SK-N-SH (cell line): ENCODE measurements around the gene SBK1. TPM values are rescaled to one million over a fixed set of nuclear protein-coding genes. Genes with fewer than 3 reads are reported as not detected.
"Not testable (repeated sequence)": the region's sequence is repeated elsewhere in the genome, so short reads cannot be mapped to it uniquely, and the experiment has no call there.

Experiments used
- CTCF ChIA-PET: fragments of 300-600, 350-600 bp; formaldehyde crosslinking; extraction: SDS; loops from one replicate; lab custom pipeline; 2021; lab: Yijun Ruan, JAX
- POLR2A ChIA-PET: fragments of 350-600 bp; sonication (Branson Sonifier 250); formaldehyde crosslinking; extraction: SDS; loops from one replicate; lab custom pipeline; 2020; ENCODE audit warnings: antibody characterized with exemption, inconsistent platforms; lab: Yijun Ruan, JAX
- DNase-seq: peaks from one replicate; pipeline ENCODE4 v3.0.0; 2012
- H2AFZ ChIP-seq: fragments of 200-600 bp; sonication (generic); 2 replicates; pipeline ENCODE4 v1.8.1; 2016; ENCODE audit warnings: antibody characterized with exemption, mild to moderate bottlenecking, low read depth
- H3F3A ChIP-seq: fragments of 200-600 bp; sonication (generic); replicated peaks from 2 replicates; pipeline ENCODE3; 2016; ENCODE audit warnings: antibody characterized with exemption, mild to moderate bottlenecking; ENCODE audit not compliant: insufficient read depth
- H3K27ac ChIP-seq, 2 experiments: fragments of 200-500 bp in 1 of 2; fragments of 200-600 bp in 1 of 2; sonication (Bioruptor generic) in 1 of 2; sonication (generic), shearing (Covaris generic) in 1 of 2; 2 replicates each; pipeline versions ENCODE4 v1.5.1 to v1.6.1; 2014 to 2016; ENCODE audit warnings: low read depth in 2 of 2, inconsistent platforms in 1 of 2, low read length in 1 of 2, mild to moderate bottlenecking in 1 of 2, mixed read lengths in 1 of 2
- H3K27me3 ChIP-seq: fragments of 200-600 bp; sonication (generic), shearing (Covaris generic); 2 replicates; pipeline ENCODE4 v1.6.1; 2016; ENCODE audit warnings: mixed run types; ENCODE audit not compliant: insufficient read depth
- H3K36me3 ChIP-seq, 2 experiments: fragments of 200-500 bp in 1 of 2; fragments of 200-600 bp in 1 of 2; sonication (Bioruptor generic) in 1 of 2; sonication (generic) in 1 of 2; replicated peaks in 1 of 2; 2 replicates each; pipeline versions ENCODE3 to v1.5.1; 2014 to 2016; ENCODE audit warnings: low read length in 1 of 2, mild to moderate bottlenecking in 1 of 2; ENCODE audit not compliant: insufficient read depth in 2 of 2, control insufficient read depth in 1 of 2
- H3K4me1 ChIP-seq, 2 experiments: fragments of 200-500 bp in 1 of 2; fragments of 200-600 bp in 1 of 2; sonication (Bioruptor generic) in 1 of 2; sonication (generic), shearing (Covaris generic) in 1 of 2; 2 replicates each; pipeline versions ENCODE4 v1.5.1 to v1.6.1; 2014 to 2016; ENCODE audit warnings: low read depth in 1 of 2, low read length in 1 of 2, mixed run types in 1 of 2; ENCODE audit not compliant: insufficient read depth in 2 of 2, control insufficient read depth in 1 of 2
- H3K4me2 ChIP-seq: fragments of 200-600 bp; sonication (generic), shearing (Covaris generic); 2 replicates; pipeline ENCODE4 v1.6.1; 2017; ENCODE audit warnings: mixed run types
- H3K4me3 ChIP-seq, 2 experiments: fragments of 200-500 bp in 1 of 2; fragments of 200-600 bp in 1 of 2; sonication (Bioruptor generic) in 1 of 2; sonication (generic), shearing (Covaris generic) in 1 of 2; 2 replicates each; pipeline versions ENCODE4 v1.5.1 to v1.8.1; 2014 to 2016; ENCODE audit warnings: low read depth in 2 of 2, inconsistent platforms in 1 of 2, low read length in 1 of 2, mild to moderate bottlenecking in 1 of 2, mixed read lengths in 1 of 2, moderate library complexity in 1 of 2
- H3K79me2 ChIP-seq: fragments of 200-600 bp; sonication (generic); 2 replicates; pipeline ENCODE4 v1.8.1; 2017; ENCODE audit warnings: mild to moderate bottlenecking; ENCODE audit not compliant: insufficient read depth
- H3K9ac ChIP-seq: fragments of 200-600 bp; sonication (generic); 2 replicates; pipeline ENCODE4 v1.6.1; 2017; ENCODE audit warnings: mixed run types
- H3K9me2 ChIP-seq: fragments of 200-600 bp; sonication (generic); 2 replicates; pipeline ENCODE4 v1.6.1; 2017; ENCODE audit warnings: mixed run types
- H3K9me3 ChIP-seq: fragments of 200-600 bp; sonication (generic); 2 replicates; pipeline ENCODE4 v1.6.1; 2017; ENCODE audit warnings: mixed run types, mild to moderate bottlenecking, moderate library complexity
- H4K20me1 ChIP-seq: fragments of 200-600 bp; sonication (generic); 2 replicates; pipeline ENCODE4 v1.6.1; 2017; ENCODE audit warnings: mild to moderate bottlenecking, mixed run types; ENCODE audit not compliant: insufficient read depth
- CHD2 ChIP-seq: fragments of 150-350 bp; IDR thresholded peaks from 2 replicates; pipeline ENCODE4 v1.6.1; 2018; ENCODE audit warnings: low read length; ENCODE audit not compliant: partially characterized antibody
- EP300 ChIP-seq, 2 experiments: IDR thresholded peaks; 2 replicates each; pipeline versions ENCODE4 v1.4.0 to v1.6.1; 2012; ENCODE audit warnings: borderline replicate concordance in 1 of 2, low read depth in 1 of 2, low read length in 1 of 2
- FOXJ3 ChIP-seq: sonication (generic); formaldehyde crosslinking; IDR thresholded peaks from 2 replicates; pipeline ENCODE4 v1.5.1; 2020; ENCODE audit warnings: mild to moderate bottlenecking, missing genetic modification reagents
- JUND ChIP-seq: IDR thresholded peaks from 2 replicates; pipeline ENCODE4 v1.4.0; 2012
- MAX ChIP-seq: IDR thresholded peaks from 2 replicates; pipeline ENCODE4 v1.4.0; 2012; ENCODE audit warnings: low read depth
- MEF2A ChIP-seq: IDR thresholded peaks from 2 replicates; pipeline ENCODE4 v1.4.0; 2012; ENCODE audit warnings: low read depth, borderline replicate concordance
- MXI1 ChIP-seq: IDR thresholded peaks from 2 replicates; pipeline ENCODE4 v1.6.1; 2012; ENCODE audit warnings: mild to moderate bottlenecking, low read depth, low read length, improper control_type of control experiment
- NRF1 ChIP-seq: IDR thresholded peaks from 2 replicates; pipeline ENCODE4 v1.6.1; 2012; ENCODE audit warnings: low read depth, mild to moderate bottlenecking, low read length
- POLR2AphosphoS5 ChIP-seq: IDR thresholded peaks from 2 replicates; pipeline ENCODE4 v1.6.1; 2012; ENCODE audit warnings: low read depth, low read length
- REST ChIP-seq: IDR thresholded peaks from 2 replicates; pipeline ENCODE4 v1.6.1; 2012; ENCODE audit warnings: mild to moderate bottlenecking, low read depth, low read length, moderate library complexity
- SIN3A ChIP-seq: IDR thresholded peaks from 2 replicates; pipeline ENCODE4 v1.6.1; 2012; ENCODE audit warnings: low read depth, mild to moderate bottlenecking, low read length, moderate library complexity, borderline replicate concordance
- TAF1 ChIP-seq: IDR thresholded peaks from 2 replicates; pipeline ENCODE4 v1.6.1; 2012; ENCODE audit warnings: low read depth, mild to moderate bottlenecking, low read length, moderate library complexity, borderline replicate concordance
- YY1 ChIP-seq: IDR thresholded peaks from 2 replicates; pipeline ENCODE4 v1.4.0; 2012; ENCODE audit warnings: low read depth, mild to moderate bottlenecking
- ZBTB33 ChIP-seq: IDR thresholded peaks from 2 replicates; pipeline ENCODE4 v1.4.0; 2012; ENCODE audit warnings: low read depth, borderline replicate concordance
- WGBS: methylation state at CpG from one replicate; pipeline ENCODE4 v1.1.6; 2017; ENCODE audit warnings: low lambda C conversion rate; 5-methylcytosine and 5-hydroxymethylcytosine counted together
- polyA plus RNA-seq, 3 experiments: library from polyadenylated mRNA; depleted of rRNA; stranded (reverse); fragments of >200 nt; gene quantifications; 2 replicates each; pipeline ENCODE4 v1.2.3, GENCODE V29; 2012
- TF ChIP-seq, protein P1 (sequence below): IDR thresholded peaks from 2 replicates; pipeline ENCODE4; 2012
- TF ChIP-seq, protein P2 (sequence below): fragments of 150-350 bp; IDR thresholded peaks from 2 replicates; pipeline ENCODE4 v1.6.1; 2016; ENCODE audit warnings: mild to moderate bottlenecking, low read depth, low read length

SBK1 gene
- 0.36 and 0.55 TPM in 2 replicates for polyA plus RNA-seq (2012; rRNA removed)
- 0.35 and 0.68 TPM in 2 replicates for polyA plus RNA-seq (2012; cell fraction: cytosol; rRNA removed)
- 0.76 and 1.4 TPM in 2 replicates for polyA plus RNA-seq (2012; cell fraction: nucleus; rRNA removed)

DNA sequence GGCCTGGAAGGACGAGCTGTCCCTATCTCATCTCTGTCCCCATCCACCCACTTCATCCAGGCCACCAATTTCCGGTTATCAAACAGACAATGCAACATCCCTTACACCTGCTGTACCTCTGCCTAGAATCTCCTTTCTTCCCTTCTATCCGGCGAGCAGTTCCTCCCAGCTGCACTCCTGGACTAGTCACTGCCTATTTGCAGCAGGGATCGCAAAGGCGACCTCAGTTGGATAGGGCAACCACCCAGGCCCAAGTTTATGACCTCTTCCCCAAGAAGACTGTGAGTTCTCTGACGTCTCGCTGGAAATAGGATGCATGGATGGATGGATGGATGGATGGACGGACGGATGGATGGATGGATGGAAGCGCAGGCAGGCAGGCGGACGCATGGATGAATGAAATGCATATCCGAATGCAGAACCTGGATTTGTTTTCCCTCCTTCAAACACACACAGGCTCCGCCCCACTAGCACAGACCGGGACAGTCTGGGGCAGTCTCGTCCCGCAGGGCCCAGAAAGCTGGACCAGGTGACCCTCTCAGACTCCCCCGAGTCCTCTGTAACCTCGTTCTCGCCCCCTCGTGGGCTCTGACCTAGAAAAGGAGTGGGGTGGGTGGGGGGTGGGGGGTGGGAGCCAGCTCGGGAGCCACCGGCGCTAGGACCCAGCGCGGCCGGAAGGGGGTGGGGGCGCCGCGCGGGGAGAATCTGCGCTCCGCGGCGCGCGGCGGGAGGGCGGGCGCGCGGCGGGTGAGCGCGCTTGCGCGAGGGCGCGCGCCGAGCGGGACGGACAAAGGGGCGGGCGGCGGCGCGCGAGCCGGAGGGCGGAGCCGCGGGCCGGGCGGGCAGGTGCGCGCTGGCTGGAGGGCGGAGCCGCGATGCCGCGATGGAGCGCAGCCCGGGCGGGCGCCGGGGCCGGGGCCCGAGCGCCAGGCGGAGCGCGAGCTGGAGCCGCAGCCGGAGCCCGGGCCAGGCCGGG is at the start of gene SBK1:
Gene SBK1 (plus strand): TSS at position 875 of the 976 bp plus-strand sequence. CDS start 24,867 bp downstream, outside the sequence.
- peaks cover 3 to 17% of the 10 kb centered on the region in 2 experiments; a peak in 1 of 4 replicates for H3K4me1 ChIP-seq
- H3K4me2 ChIP-seq = peak within 1 kb of the TSS; percentile 88
- H3K9me3 ChIP-seq = no peaks in the 10 kb centered on the region
- no peaks in the 10 kb centered on the region for H3K36me3 ChIP-seq
- peaks cover 4% of the 10 kb centered on the region for H3F3A ChIP-seq
- no peaks in the 10 kb centered on the region for H3K9me2 ChIP-seq
- ChIA-PET CTCF (interaction anchor here (0.7 to 10.5 kb wide), 11 partner anchors 8 to 81 kb away, joined by 3 to 82 read pairs (median 4); no protein-coding TSS in a partner anchor), POLR2A (interaction anchor here (0.5 to 2.0 kb wide), 8 partner anchors 8 to 531 kb away, joined by 3 to 9 read pairs (median 5); partner anchors contain the start of gene ATXN2L)
- peak within 1 kb of the TSS; percentile 66 to 70 for H3K4me3 ChIP-seq
- no peaks in the 10 kb centered on the region for H3K79me2 ChIP-seq
- H2AFZ ChIP-seq = peak within 1 kb of the TSS; percentile 93
- TF ChIP-seq YY1 (no peak), MXI1 (peak; percentile 79; the same call in 1 of the 2 replicates), MAX (peak; percentile 73; the same call in 1 of the 2 replicates), SIN3A (0 out of 2 replicates have a peak, but pooled peaks have one; percentile 42), CHD2 (peak; percentile 55), MEF2A (no peak), TAF1 (peak; percentile 58; the same call in 1 of the 2 replicates), ZBTB33 (no peak), JUND (no peak), EP300 (IDR thresholded peaks at IDR 0.05; ENCODE audit: borderline replicate concordance in 1 of 2, low read depth in 1 of 2, low read length in 1 of 2) (no peak), NRF1 (peak; percentile 57), FOXJ3 (CRISPR knock-in tag) (0 out of 2 replicates have a peak, but pooled peaks have one; percentile 47), REST (no peak), POLR2AphosphoS5 (peak; percentile 54; the same call in 1 of the 2 replicates)
- TF ChIP-seq, protein P1, sequence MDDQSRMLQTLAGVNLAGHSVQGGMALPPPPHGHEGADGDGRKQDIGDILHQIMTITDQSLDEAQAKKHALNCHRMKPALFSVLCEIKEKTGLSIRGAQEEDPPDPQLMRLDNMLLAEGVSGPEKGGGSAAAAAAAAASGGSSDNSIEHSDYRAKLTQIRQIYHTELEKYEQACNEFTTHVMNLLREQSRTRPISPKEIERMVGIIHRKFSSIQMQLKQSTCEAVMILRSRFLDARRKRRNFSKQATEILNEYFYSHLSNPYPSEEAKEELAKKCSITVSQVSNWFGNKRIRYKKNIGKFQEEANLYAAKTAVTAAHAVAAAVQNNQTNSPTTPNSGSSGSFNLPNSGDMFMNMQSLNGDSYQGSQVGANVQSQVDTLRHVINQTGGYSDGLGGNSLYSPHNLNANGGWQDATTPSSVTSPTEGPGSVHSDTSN = no peak; the same call in 1 of the 2 replicates
- TF ChIP-seq, protein P2, sequence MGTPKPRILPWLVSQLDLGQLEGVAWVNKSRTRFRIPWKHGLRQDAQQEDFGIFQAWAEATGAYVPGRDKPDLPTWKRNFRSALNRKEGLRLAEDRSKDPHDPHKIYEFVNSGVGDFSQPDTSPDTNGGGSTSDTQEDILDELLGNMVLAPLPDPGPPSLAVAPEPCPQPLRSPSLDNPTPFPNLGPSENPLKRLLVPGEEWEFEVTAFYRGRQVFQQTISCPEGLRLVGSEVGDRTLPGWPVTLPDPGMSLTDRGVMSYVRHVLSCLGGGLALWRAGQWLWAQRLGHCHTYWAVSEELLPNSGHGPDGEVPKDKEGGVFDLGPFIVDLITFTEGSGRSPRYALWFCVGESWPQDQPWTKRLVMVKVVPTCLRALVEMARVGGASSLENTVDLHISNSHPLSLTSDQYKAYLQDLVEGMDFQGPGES = no peak
- peak within 1 kb of the TSS; percentile 15 to 86; a peak in 3 of 4 replicates for H3K27ac ChIP-seq
- DNase-seq = peak; percentile 98
- H3K9ac ChIP-seq = peak within 1 kb of the TSS; percentile 56
- WGBS = 3% methylated on average over 20 of the region's 88 CpGs
- H3K27me3 ChIP-seq = 0 out of 2 replicates have a peak, but pooled peaks cover 10% of the 10 kb centered on the region
- no peaks in the 10 kb centered on the region for H4K20me1 ChIP-seq

GRCh38 chr16:28249483-28249882 is 42.8 kb upstream of the SBK1 start:
- DNase-seq, H3K4me2 ChIP-seq, H4K20me1 ChIP-seq, H3K27me3 ChIP-seq, H3K9me2 ChIP-seq, H3K27ac ChIP-seq, H3K9me3 ChIP-seq, CTCF ChIA-PET, POLR2A ChIA-PET, H3K79me2 ChIP-seq, H3K36me3 ChIP-seq, H3F3A ChIP-seq, H3K4me1 ChIP-seq, H3K4me3 ChIP-seq, H3K9ac ChIP-seq, H2AFZ ChIP-seq: not testable (repeated sequence)
- 67% methylated on average over 2 of the region's 2 CpGs for WGBS
